Brain pericyte (primary cell): ENCODE results near the gene JMJD8.

Experiments used
- DNase-seq: peaks from one replicate; pipeline ENCODE4 v3.0.0-alpha.2; 2012; ENCODE audit warnings: low read depth, low spot score

Gene JMJD8

GRCh38 chr16:709566-710499 is 25.7 kb upstream of the JMJD8 start:
- no peak for DNase-seq

- DNase-seq: no peak
Measured at GRCh38 chr16:708959-709358, 24.8 kb upstream of the JMJD8 start.

- no peak for DNase-seq
Measured at GRCh38 chr16:708019-708418, 23.9 kb upstream of the JMJD8 start.

- no peak for DNase-seq
Measured at GRCh38 chr16:707062-707538, 23.0 kb upstream of the JMJD8 start.

GRCh38 chr16:706189-707061 is 22.3 kb upstream of the JMJD8 start:
- DNase-seq: no peak

- DNase-seq: no peak
Measured at GRCh38 chr16:705431-706188, 21.5 kb upstream of the JMJD8 start, which contains the start of gene FBXL16. TSS of gene FBXL16 (minus strand) at chr16:705801. CDS start at chr16:697405, 8,396 bp downstream.

GRCh38 chr16:704552-705380 is 20.6 kb upstream of the JMJD8 start:
- no peak for DNase-seq

GRCh38 chr16:704047-704446 is 19.9 kb upstream of the JMJD8 start:
- no peak for DNase-seq

- no peak for DNase-seq
Measured at GRCh38 chr16:703406-703805, 19.3 kb upstream of the JMJD8 start.

- no peak for DNase-seq
Measured at GRCh38 chr16:702341-702740, 18.2 kb upstream of the JMJD8 start.

- no peak for DNase-seq
Measured at GRCh38 chr16:700684-701584, 16.8 kb upstream of the JMJD8 start.

GRCh38 chr16:698911-699671 is 15.0 kb upstream of the JMJD8 start:
- DNase-seq: no peak

- DNase-seq: no peak
Measured at GRCh38 chr16:695355-696089, 11.4 kb upstream of the JMJD8 start.

- no peak for DNase-seq
Measured at GRCh38 chr16:694863-695354, 10.8 kb upstream of the JMJD8 start.

GRCh38 chr16:694187-694862 is 10.2 kb upstream of the JMJD8 start:
- no peak for DNase-seq

GRCh38 chr16:693766-694165 is 9.6 kb upstream of the JMJD8 start:
- no peak for DNase-seq

- DNase-seq: no peak
Measured at GRCh38 chr16:693364-693763, 9.2 kb upstream of the JMJD8 start.
